ENCODE results near the gene ECT2. TPM values are rescaled to one million over a fixed set of nuclear protein-coding genes. Genes with fewer than 3 reads are reported as not detected.

The ECT2 gene
- total RNA-seq, 1 experiment from 2014 or later = 144 TPM

DNA sequence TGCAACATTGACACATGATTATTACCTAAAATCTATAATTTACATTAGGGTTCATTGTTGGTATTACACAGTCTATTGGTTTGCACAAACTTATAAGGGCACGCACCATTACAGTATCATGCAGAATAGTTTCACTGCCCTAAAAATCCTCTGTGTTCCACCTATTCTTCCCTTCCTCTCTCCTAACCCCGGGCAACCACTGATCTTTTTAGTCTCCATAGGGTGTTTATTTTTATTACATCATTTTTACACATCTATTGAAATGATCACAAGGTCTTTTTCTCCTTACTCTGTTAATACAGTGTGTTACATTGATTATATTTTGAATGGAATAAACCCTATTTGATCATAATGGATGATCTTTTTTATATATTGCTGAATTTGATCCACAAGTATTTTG, 15.5 kb upstream of the ECT2 start:
- DNase-seq (ENCODE audit: low spot score) = no peak

- DNase-seq (ENCODE audit: low spot score) = no peak
Observed at GRCh38 chr3:172739462-172739861, 11.1 kb upstream of the ECT2 start.

- DNase-seq (ENCODE audit: low spot score) = peak; percentile 44
Observed at GRCh38 chr3:172746475-172746874, 4.1 kb upstream of the ECT2 start.

DNA sequence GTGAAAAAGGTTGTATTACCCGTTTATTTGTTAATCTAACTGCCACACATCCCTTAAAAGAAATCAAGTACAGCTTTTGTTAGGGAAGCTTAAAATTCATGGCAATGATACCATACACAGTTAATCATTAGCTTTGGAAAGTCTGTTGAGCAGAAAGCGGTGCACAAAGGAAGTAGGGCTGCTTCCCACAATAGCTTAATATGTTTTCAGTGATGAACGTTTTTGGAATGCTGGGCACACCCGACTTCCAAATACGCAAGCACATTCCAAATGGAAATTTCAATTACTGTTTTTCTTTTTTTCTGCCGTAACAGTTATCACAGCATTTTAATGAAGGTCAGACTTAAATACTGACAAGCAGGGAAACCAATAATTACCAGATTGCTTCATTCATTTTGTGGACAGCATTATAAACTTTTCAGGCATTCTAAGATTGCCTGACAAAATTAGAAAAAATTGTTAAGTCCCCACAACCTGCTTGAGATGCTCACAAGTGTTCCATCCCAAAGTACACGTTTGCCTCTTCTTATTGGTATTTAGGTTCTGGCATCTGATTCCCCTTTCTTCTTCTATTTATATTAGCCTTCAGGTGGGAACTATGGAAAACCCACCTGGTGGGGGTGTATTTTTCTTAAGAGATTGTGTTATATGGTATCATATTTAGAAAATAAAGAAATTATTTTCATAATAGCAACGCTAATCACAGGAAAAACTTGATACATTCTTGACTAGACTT, 1.1 kb upstream of the ECT2 start:
- DNase-seq (ENCODE audit: low spot score) = peak; percentile 93

DNA sequence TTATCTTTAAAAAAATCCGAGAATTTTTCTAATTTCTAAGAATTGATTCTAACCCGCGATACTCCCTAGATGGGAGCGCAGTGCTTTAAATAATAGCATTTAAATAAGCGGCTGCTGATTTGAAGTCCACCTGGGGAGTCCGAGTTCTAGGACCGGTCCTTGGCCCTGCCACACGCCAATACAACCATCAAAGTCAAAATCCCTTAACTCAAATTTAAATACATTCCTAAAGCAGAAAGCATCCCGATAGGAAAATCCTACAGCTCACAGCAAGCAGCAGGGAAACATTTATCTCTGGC, 508 bp upstream of the ECT2 start:
- DNase-seq (ENCODE audit: low spot score) = no peak

- peak; percentile 38 for DNase-seq (ENCODE audit: low spot score)
Observed at GRCh38 chr3:172751175-172751704, 714 bp downstream of the ECT2 start.

GRCh38 chr3:172752651-172753050, 2.1 kb downstream of the ECT2 start:
- no peak for DNase-seq (ENCODE audit: low spot score)

DNA sequence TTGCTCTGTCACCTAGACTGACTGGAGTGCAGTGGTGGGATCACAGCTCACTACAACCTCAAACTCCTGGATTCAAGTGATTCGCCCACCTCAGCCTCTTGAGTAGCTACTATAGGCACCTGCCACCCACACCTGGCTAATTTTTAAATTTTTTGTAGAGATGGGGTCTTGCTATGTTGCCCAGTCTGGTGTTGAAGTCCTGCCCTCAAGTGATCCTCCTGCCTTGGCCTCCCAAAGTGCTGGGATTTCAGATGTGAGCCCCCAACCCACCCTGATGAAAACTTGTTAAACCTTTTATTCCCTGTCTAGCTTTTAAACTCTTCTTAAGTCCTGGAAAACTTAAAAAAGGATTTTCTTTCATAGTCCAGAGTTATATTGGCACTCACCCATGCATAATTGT, 2.6 kb downstream of the ECT2 start:
- no peak for DNase-seq (ENCODE audit: low spot score)

GRCh38 chr3:172760416-172760815, 9.9 kb downstream of the ECT2 start:
- peak; percentile 10 for DNase-seq (ENCODE audit: low spot score)

DNA sequence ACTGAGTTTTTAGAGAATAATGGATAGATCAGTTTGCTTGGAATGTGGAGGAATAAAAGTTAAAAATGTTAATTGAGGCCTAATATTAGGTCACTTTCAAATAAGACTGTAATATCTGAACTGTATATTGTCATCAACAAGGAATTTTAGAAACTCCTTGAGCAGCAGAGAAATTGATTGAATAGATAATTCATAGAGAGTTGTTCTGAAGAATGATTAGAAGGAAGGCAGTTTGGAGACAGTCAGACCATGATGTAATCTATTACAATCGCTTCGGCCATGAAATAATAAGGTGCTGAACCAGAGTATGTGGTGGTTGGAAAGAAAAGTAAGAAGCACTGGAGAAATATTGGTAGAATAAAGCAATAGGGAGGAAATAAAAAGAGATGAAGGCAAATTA, 15.7 kb downstream of the ECT2 start:
- no peak for DNase-seq (ENCODE audit: low spot score)

DNA sequence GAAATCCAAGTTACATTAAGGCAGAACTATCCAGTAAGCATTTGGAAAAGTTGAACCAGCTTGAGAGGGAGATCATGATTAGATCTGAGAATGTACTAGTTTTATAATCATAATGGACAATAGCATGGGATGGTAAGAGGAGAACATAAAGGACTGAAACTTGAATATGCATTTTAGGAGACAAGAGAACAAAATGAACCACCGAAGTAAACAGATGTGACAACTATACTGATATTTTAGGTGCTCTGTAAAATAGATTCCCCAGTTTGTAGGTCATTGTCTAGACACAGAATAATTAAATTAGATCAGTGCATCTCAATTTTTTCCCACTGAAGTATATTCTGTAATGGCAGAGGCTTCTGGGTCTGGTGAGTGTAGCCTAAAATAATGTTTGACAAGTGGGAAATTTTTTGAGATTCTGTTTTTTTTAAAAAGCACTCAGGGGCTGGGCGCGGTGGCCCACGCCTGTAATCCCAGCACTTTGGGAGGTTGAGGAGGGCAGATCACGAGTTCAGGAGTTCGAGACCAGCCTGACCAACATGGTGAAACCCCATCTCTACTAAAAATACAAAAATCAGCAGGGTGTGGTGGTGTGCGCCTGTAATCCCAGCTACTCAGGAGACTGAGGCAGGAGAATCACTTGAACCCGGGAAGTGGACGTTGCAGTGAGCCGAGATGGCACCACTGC, 16.3 kb downstream of the ECT2 start:
- DNase-seq (ENCODE audit: low spot score) = no peak

- no peak for DNase-seq (ENCODE audit: low spot score)
Observed at GRCh38 chr3:172770382-172770781, 19.9 kb downstream of the ECT2 start.

GRCh38 chr3:172771672-172772071, 21.1 kb downstream of the ECT2 start:
- no peak for DNase-seq (ENCODE audit: low spot score)

- DNase-seq (ENCODE audit: low spot score) = no peak
Observed at GRCh38 chr3:172776049-172776717, 25.7 kb downstream of the ECT2 start.

DNA sequence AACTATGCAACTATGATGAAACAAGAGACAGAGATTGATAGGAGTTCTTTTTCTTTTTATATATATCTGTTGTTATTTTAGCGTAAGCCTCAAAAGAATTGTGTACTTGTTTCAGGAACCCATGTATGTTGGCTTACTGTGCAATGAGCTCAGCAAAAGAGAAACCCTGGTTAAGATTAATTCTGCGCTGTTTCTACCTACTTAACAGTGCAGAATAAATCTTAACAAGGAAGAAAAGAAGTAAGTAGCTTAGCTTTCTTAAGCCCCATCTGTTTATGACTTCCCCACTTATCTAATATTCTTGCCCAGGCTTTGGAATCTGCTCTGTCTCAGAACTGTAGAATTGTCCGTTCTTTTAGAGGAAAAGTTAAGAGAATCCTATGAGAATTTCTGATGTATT, 27.4 kb downstream of the ECT2 start:
- no peak for DNase-seq (ENCODE audit: low spot score)

DNA sequence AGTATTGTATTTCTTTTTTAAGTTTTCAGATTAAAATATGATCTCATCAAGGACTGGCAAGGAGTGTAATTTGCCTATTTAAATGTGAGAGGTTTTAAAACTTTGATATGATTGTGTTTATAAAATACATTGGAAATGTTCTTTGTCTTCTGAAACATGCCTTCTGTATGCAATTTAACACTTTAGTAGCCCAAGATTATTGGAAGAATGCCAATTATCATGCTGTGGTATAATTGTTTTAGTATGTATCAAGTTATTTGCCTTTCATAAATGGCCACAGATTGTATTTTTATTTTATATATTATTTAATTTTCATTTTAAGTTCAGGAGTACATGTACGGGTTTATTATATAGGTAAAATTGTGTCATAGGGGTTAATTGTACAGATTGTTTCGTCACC, 31.7 kb downstream of the ECT2 start:
- no peak for DNase-seq (ENCODE audit: low spot score)

- DNase-seq (ENCODE audit: low spot score) = no peak
Observed at GRCh38 chr3:172786036-172786435, 35.5 kb downstream of the ECT2 start.

DNA sequence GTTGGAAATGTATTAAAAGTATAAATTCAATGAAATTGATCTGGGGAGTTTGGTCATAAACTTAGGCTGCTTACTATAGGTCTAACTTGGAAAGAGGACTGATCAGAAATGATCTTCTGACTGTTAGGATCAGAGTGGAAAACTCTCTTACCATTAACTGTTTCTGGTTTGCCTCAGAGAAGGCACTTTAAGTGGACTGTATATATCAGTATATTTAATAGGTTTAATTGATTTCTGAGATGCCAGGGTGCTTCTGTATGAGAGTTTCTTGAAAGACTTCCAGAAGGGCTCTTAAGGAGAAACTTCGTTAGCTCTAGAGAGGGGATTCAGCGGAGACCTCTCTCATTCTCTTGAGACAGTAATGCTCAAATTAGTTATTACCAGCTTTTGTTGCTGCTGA, 36.5 kb downstream of the ECT2 start:
- no peak for DNase-seq (ENCODE audit: low spot score)

DNA sequence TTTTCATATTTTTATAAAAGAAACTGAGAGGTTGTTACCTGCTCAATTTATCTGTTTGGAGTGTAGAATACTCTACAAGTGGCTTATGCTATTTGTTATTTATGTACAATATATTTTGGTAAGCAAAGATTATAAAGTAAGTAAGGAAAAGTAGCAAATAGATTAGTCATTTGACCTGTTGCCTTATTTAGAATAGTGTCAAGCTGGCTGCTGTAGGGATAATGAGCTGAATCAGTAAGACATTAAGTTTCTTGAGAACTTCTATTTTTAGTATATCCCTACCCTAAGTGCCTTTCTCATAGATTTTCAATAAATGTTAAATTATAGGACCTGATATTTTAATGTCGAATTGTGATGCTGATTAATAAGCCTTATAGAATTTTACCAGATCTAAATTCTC, 37.2 kb downstream of the ECT2 start:
- no peak for DNase-seq (ENCODE audit: low spot score)

- DNase-seq (ENCODE audit: low spot score) = no peak
Observed at GRCh38 chr3:172799246-172799645, 48.7 kb downstream of the ECT2 start.

GRCh38 chr3:172800156-172800555, 49.6 kb downstream of the ECT2 start:
- DNase-seq (ENCODE audit: low spot score) = no peak

DNA sequence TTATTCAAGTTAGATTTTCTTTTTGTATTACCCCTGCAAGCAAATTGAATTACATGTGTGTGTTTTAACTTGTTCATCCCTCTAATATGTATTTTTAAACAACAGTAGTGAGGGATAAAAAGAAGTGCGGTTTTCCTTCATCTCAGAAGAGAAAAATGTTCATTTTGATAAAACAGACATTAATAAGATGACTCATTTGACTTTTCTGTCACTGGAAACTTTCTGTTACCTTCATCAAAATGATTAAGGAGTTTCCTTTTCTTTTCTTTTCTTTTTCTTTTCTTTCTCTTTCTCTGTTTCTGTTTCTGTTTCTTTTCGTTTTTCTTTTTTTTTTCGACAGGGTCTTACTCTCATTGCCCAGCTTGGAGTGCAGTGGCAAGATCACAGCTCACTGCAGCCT, 53.0 kb downstream of the ECT2 start:
- peak; percentile 42 for DNase-seq (ENCODE audit: low spot score)

DNA sequence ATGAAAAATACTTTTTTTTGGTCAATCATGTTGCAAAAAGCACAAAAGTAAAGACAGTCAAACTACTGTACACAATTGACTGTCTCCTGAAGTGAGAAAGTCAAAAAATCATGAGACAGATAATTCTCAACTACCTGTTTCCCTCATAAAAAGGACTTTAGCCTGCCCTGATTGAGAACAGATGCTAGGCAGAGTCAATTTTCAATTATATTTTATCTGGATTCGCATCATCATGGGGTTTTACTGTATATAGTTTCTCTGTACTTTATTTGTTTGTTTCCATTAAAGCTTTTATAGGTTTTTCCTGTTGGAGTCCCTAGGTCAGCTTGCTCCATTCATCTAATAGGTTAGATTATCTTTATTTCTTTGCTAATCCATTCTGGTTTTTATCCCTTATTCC, 53.8 kb downstream of the ECT2 start:
- no peak for DNase-seq (ENCODE audit: low spot score)

Measured in A172 (cell line).